ENCODE data around the gene TASL. TPM values are rescaled to one million over a fixed set of nuclear protein-coding genes. Genes with fewer than 3 reads are reported as not detected.
"Not testable (repeated sequence)": the region's sequence is repeated elsewhere in the genome, so short reads cannot be mapped to it uniquely, and the experiment has no call there.

TASL gene
- total RNA-seq, 2 donors from 2014 or later: 0.18 TPM; not detected in 1

DNA sequence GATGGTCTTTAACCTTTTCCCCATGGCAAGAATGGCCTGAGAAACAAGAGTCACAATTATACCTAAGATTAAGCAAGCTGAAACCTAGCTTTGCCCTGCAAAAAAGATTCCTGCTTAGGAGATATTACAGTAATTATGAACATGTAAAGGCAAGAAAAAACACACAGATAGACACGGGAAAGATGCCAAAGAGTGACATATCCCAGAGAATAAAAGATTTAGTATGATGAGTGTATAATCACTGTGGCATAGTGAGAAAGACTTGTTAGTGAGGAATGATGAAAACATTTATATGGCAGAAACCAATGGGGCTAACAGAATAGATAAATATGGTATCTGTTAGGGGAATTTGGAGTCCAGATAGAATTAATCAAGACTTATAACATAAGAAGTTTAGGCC is 29.6 kb upstream of the TASL start:
- Histone ChIP-seq H3K4me1 (replicated peaks) (no peaks in the 10 kb centered on the region), H3K36me3 (no peaks in the 10 kb centered on the region), H3K27ac (no peak overlapping the region), H3K27me3 (replicated peaks; ENCODE audit: insufficient read depth) (no peaks in the 10 kb centered on the region), H3K4me3 (no peak overlapping the region), H3K9me3 (no peaks in the 10 kb centered on the region)
- intact Hi-C loops (cut with DNase I): no loop called here
- TF ChIP-seq, protein P1, sequence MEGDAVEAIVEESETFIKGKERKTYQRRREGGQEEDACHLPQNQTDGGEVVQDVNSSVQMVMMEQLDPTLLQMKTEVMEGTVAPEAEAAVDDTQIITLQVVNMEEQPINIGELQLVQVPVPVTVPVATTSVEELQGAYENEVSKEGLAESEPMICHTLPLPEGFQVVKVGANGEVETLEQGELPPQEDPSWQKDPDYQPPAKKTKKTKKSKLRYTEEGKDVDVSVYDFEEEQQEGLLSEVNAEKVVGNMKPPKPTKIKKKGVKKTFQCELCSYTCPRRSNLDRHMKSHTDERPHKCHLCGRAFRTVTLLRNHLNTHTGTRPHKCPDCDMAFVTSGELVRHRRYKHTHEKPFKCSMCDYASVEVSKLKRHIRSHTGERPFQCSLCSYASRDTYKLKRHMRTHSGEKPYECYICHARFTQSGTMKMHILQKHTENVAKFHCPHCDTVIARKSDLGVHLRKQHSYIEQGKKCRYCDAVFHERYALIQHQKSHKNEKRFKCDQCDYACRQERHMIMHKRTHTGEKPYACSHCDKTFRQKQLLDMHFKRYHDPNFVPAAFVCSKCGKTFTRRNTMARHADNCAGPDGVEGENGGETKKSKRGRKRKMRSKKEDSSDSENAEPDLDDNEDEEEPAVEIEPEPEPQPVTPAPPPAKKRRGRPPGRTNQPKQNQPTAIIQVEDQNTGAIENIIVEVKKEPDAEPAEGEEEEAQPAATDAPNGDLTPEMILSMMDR (IDR thresholded peaks at IDR 0.05): no peak
- TF ChIP-seq POLR2A (IDR thresholded peaks at IDR 0.05): no peak
- TF ChIP-seq POLR2AphosphoS5 (IDR thresholded peaks at IDR 0.05): no peak
- DNase-seq (ENCODE audit: low spot score): no peak
- WGBS: 33% methylated on average over 1 of the region's 1 CpG

DNA sequence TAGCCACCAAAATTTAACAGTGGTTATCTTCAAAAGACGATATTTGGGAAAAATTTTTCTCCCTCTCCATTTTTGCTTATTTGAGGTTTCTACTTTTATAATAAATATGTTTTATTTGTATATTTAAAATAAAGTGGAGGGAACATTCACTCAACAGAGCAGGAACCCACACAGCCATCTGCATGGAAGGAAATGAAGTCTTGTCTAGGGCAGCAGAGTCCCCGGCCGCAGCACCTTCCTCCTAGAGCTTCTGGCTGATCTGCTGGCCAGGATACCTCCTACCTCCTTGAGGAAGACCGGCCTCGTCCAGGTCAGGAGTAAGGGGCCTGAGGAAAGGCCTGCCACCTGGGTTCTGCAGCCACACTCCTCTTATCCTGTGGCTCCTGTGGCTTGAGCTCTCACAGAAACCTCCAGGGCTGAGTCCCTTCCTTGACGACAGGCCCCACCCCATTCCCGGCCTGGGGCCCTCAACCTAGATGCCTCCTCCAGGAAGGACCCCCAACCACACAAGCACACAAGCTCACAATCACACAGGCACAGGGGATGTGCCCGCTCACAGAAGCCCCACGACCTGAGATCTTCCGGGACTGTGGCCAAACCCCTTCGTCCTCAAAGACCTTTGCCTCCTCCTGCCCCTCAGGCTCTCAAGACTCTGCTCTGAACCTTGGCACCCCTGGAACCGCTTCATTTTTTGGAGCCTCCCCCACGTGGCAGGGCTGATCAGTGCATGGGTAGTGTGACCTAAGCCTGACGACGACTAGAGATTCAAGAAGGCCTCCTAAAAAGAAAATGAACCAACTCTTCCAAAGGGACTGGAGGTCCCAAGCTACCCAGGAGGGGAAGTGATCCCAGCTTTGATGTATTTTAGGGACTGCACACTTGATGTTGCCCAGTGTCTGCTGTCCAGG is 23.0 kb upstream of the TASL start:
- H3K4me1 ChIP-seq (replicated peaks); H3K27ac ChIP-seq; H3K36me3 ChIP-seq; H3K9me3 ChIP-seq; H3K27me3 ChIP-seq (replicated peaks; ENCODE audit: insufficient read depth); H3K4me3 ChIP-seq; DNase-seq (ENCODE audit: low spot score); intact Hi-C loops (cut with DNase I): not testable (repeated sequence)
- 0% methylated on average over 1 of the region's 15 CpGs for WGBS

DNA sequence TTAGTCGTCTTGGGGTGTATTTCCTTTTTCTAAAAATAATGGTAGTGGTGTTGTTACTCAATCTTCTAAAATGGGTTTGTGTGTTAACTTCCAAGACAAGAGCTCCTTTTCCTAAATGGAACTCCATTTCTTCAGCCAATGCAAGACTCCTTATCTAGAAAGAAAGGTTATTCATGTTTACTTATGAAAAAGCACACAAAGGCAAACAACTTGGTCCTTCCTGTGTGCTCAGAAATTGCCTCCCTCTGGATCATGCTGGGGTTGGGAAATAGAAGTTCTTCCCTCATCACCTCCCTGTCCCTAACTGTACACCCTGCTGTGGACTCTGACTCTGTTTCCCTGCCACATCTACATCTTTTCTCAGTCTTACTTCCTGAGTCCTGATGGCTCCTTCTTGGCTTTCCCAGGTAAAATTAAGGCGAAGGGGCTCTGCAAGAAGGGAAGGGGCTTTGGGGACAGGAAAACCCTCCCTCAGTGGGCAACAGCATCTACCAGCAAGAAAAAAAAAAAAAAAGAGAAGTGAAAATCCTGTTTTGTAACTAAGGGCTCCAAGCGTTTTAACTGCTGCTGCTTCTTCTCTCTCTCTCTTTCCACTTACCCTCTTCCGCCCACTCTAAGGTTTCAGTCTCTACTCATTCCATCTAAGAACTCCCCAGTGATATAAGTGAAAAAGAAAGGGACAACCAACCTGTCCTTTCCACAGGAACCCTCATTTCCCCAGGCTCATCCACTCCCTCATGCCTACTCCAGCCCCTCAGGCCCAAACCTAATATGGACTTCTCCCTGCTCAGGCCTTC is 19.8 kb upstream of the TASL start:
- Histone ChIP-seq H3K4me1 (replicated peaks) (no peaks in the 10 kb centered on the region), H3K36me3 (no peaks in the 10 kb centered on the region), H3K9me3 (no peaks in the 10 kb centered on the region), H3K27me3 (replicated peaks; ENCODE audit: insufficient read depth) (no peaks in the 10 kb centered on the region), H3K4me3 (no peak overlapping the region), H3K27ac (no peak overlapping the region)
- no peak for DNase-seq (ENCODE audit: low spot score)
- intact Hi-C loops (cut with DNase I): no loop called here
- TF ChIP-seq, protein P1 (IDR thresholded peaks at IDR 0.05): no peak
- TF ChIP-seq POLR2AphosphoS5 (IDR thresholded peaks at IDR 0.05): no peak
- no peak for TF ChIP-seq POLR2A (IDR thresholded peaks at IDR 0.05)
- 79% methylated on average over 4 of the region's 4 CpGs for WGBS

DNA sequence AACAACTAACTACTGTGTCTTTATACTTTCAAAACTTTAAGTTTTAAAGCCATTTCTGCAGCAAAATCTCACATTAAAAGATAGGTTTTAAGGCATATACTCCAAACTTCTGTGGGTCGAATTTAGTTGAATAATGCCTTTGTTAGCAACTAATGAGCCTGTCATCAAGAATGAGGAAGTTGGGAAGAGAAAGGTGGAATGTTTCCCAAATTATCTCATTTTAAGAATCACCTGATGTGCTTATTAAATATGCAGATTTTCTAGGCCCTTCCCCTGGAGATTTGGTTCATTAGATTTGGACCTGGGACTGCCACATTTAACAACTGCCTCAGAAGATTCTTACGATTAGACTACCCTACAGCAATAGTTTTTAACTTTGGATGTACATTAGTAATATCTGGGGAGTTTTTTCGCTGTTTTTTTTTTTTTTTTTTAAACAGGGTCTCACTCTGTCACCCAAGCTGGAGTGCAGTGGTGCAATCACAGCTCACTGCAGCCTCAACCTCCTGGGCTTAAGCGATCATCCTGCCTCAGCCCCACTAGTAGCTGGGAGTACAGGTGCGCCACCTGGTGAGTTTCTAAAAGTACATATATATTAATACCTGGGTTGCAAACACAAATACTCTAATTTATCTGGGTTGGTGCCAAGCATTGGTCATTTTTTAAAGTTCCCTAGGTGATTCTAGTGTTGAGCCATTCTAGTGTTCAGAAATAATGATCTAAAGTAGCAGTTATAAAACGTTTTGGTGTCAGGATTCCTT is 16.1 kb upstream of the TASL start:
- no peak overlapping the region for H3K27ac ChIP-seq
- WGBS: 61% methylated on average over 6 of the region's 6 CpGs
- H3K4me3 ChIP-seq: no peak overlapping the region
- no peaks in the 10 kb centered on the region for H3K36me3 ChIP-seq
- no peaks in the 10 kb centered on the region for H3K9me3 ChIP-seq
- no peak for DNase-seq (ENCODE audit: low spot score)
- TF ChIP-seq POLR2AphosphoS5 (IDR thresholded peaks at IDR 0.05) (no peak), POLR2A (IDR thresholded peaks at IDR 0.05) (no peak)
- TF ChIP-seq, protein P1 (IDR thresholded peaks at IDR 0.05): no peak
- H3K27me3 ChIP-seq (replicated peaks; ENCODE audit: insufficient read depth): no peaks in the 10 kb centered on the region
- intact Hi-C loops (cut with DNase I): no loop called here
- no peaks in the 10 kb centered on the region for H3K4me1 ChIP-seq (replicated peaks)

DNA sequence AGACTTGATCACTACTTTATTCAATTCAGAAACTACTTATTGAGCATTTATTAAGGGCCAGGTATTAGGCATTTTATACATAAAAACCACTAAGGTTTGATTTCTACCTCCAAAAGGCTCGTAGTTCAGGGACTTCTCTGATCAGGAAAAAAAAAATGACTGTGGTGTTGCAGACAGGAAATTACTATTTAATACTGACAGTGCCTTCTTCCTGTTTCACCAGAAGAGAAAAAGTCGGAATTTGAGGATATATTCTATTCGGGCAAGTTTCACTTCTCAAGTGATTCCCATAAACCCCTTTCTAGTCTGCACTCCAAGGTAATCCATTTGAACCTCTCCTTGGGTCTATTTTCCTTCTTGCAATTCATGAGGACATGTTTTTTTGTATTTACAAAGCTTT is 15.3 kb upstream of the TASL start:
- 64% methylated on average over 3 of the region's 3 CpGs for WGBS
- H3K9me3 ChIP-seq: no peaks in the 10 kb centered on the region
- no peaks in the 10 kb centered on the region for H3K36me3 ChIP-seq
- H3K4me3 ChIP-seq: no peak overlapping the region
- no peaks in the 10 kb centered on the region for H3K27me3 ChIP-seq (replicated peaks; ENCODE audit: insufficient read depth)
- intact Hi-C loops (cut with DNase I): no loop called here
- H3K4me1 ChIP-seq (replicated peaks): no peaks in the 10 kb centered on the region
- no peak for DNase-seq (ENCODE audit: low spot score)
- no peak overlapping the region for H3K27ac ChIP-seq
- TF ChIP-seq, protein P1 (IDR thresholded peaks at IDR 0.05): no peak
- no peak for TF ChIP-seq POLR2A (IDR thresholded peaks at IDR 0.05)
- no peak for TF ChIP-seq POLR2AphosphoS5 (IDR thresholded peaks at IDR 0.05)

Measured in prostate gland (tissue), 2 donors.